BJ (cell line): ENCODE measurements around the gene ACACB. TPM values are rescaled to one million over a fixed set of nuclear protein-coding genes. Genes with fewer than 3 reads are reported as not detected.
A peak's percentile ranks its signal among the peaks of the same experiment; 100 is the strongest.

Experiments used
- CTCF ChIA-PET: fragments of 350-600 bp; formaldehyde crosslinking; extraction: SDS; loops from one replicate; lab custom pipeline; 2021; ENCODE audit warnings: antibody characterized with exemption, inconsistent platforms; lab: Yijun Ruan, JAX
- POLR2A ChIA-PET: fragments of 300-600 bp; sonication (Branson Sonifier 250); formaldehyde crosslinking; extraction: SDS; loops from one replicate; lab custom pipeline; 2021; ENCODE audit warnings: antibody characterized with exemption; lab: Charles Lee
- DNase-seq: peaks from one replicate; pipeline ENCODE4 v3.0.0-alpha.2; 2011; ENCODE audit warnings: low read depth
- H3K27me3 ChIP-seq: 2 replicates; pipeline ENCODE4 v1.6.0; 2011; ENCODE audit warnings: low read length; ENCODE audit not compliant: control insufficient read depth, insufficient read depth
- H3K36me3 ChIP-seq: 2 replicates; pipeline ENCODE4 v1.5.1; 2011; ENCODE audit warnings: low read length; ENCODE audit not compliant: control insufficient read depth, insufficient read depth
- H3K4me3 ChIP-seq: 2 replicates; pipeline ENCODE4 v1.5.1; 2011; ENCODE audit warnings: low read depth, mild to moderate bottlenecking, control low read depth, low read length
- polyA plus RNA-seq: library from polyadenylated mRNA; depleted of rRNA; stranded (reverse); fragments of >200 nt; gene quantifications from 2 replicates; pipeline ENCODE4 v1.2.3, GENCODE V29; 2011
- TF ChIP-seq, protein P1 (sequence below): IDR thresholded peaks from 2 replicates; pipeline ENCODE4 v1.5.1; 2011; ENCODE audit warnings: low read depth, mild to moderate bottlenecking, control low read depth, inconsistent platforms, low read length, moderate library complexity; ENCODE audit not compliant: insufficient read depth

The ACACB gene
- polyA plus RNA-seq, 1 experiment: 1.7 TPM

- POLR2A ChIA-PET: no interaction called here
- TF ChIP-seq, protein P1, sequence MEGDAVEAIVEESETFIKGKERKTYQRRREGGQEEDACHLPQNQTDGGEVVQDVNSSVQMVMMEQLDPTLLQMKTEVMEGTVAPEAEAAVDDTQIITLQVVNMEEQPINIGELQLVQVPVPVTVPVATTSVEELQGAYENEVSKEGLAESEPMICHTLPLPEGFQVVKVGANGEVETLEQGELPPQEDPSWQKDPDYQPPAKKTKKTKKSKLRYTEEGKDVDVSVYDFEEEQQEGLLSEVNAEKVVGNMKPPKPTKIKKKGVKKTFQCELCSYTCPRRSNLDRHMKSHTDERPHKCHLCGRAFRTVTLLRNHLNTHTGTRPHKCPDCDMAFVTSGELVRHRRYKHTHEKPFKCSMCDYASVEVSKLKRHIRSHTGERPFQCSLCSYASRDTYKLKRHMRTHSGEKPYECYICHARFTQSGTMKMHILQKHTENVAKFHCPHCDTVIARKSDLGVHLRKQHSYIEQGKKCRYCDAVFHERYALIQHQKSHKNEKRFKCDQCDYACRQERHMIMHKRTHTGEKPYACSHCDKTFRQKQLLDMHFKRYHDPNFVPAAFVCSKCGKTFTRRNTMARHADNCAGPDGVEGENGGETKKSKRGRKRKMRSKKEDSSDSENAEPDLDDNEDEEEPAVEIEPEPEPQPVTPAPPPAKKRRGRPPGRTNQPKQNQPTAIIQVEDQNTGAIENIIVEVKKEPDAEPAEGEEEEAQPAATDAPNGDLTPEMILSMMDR: no peak
- no peak for DNase-seq
- no peak overlapping the region for H3K4me3 ChIP-seq
- H3K36me3 ChIP-seq: peaks cover 20% of the 10 kb centered on the region
- CTCF ChIA-PET: no interaction called here
- H3K27me3 ChIP-seq: no peaks in the 10 kb centered on the region
Measured at GRCh38 chr12:109105176-109105575, 11.2 kb upstream of the ACACB start.

GRCh38 chr12:109109746-109110350 is 6.5 kb upstream of the ACACB start:
- ChIA-PET CTCF (interaction anchor here (1.0 kb wide), 1 partner anchor 276 kb away, joined by 3 read pairs; no protein-coding TSS in a partner anchor), POLR2A (interaction anchor here (0.5 kb wide), 1 partner anchor 410 kb away, joined by 3 read pairs; no protein-coding TSS in a partner anchor)
- TF ChIP-seq, protein P1: no peak
- DNase-seq: no peak
- H3K4me3 ChIP-seq: no peak overlapping the region
- H3K27me3 ChIP-seq: no peaks in the 10 kb centered on the region
- H3K36me3 ChIP-seq: peaks cover 9% of the 10 kb centered on the region

GRCh38 chr12:109110988-109111495 is 5.3 kb upstream of the ACACB start:
- ChIA-PET CTCF (interaction anchor here (1.1 to 6.2 kb wide), 13 partner anchors 9 to 288 kb away, joined by 3 to 41 read pairs (median 8); partner anchors contain the start of gene ALKBH2), POLR2A (no interaction called here)
- Histone ChIP-seq H3K27me3 (no peaks in the 10 kb centered on the region), H3K4me3 (peak overlapping the region; percentile 67), H3K36me3 (peaks cover 4% of the 10 kb centered on the region)
- TF ChIP-seq, protein P1: no peak
- DNase-seq: peak; percentile 28

- CTCF ChIA-PET: interaction anchor here (1.0 to 6.2 kb wide), 11 partner anchors 8 to 281 kb away, joined by 3 to 41 read pairs (median 14); partner anchors contain the start of gene ALKBH2
- TF ChIP-seq, protein P1: no peak
- no peak overlapping the region for H3K4me3 ChIP-seq
- no peak for DNase-seq
- POLR2A ChIA-PET: interaction anchor here (0.6 kb wide), 1 partner anchor 308 kb away, joined by 4 read pairs; no protein-coding TSS in a partner anchor
- H3K27me3 ChIP-seq: no peaks in the 10 kb centered on the region
- no peaks in the 10 kb centered on the region; the same call in 1 of the 2 replicates for H3K36me3 ChIP-seq
Measured at GRCh38 chr12:109112720-109113465, 3.5 kb upstream of the ACACB start.

GRCh38 chr12:109113661-109114321 is 2.6 kb upstream of the ACACB start:
- ChIA-PET CTCF (interaction anchor here (0.8 to 6.2 kb wide), 7 partner anchors 9 to 555 kb away, joined by 3 to 41 read pairs (median 17); partner anchors contain the start of gene ALKBH2), POLR2A (no interaction called here)
- Histone ChIP-seq H3K27me3 (no peaks in the 10 kb centered on the region), H3K36me3 (no peaks in the 10 kb centered on the region; the same call in 1 of the 2 replicates), H3K4me3 (no peak overlapping the region)
- TF ChIP-seq, protein P1: no peak
- no peak for DNase-seq
